NT2/D1 (cell line): Measurements from ENCODE around the gene ITGA5.

Source experiments
- DNase-seq: peaks from one replicate; pipeline ENCODE4 v3.0.0-alpha.2; 2011; ENCODE audit warnings: low read depth, low spot score
- H3K27me3 ChIP-seq: 2 replicates; pipeline ENCODE4 v1.6.0; 2011; ENCODE audit warnings: mild to moderate bottlenecking; ENCODE audit not compliant: insufficient read length, insufficient read depth
- H3K36me3 ChIP-seq: 2 replicates; pipeline ENCODE4 v1.6.1; 2011; ENCODE audit warnings: mild to moderate bottlenecking, low read length, mixed read lengths; ENCODE audit not compliant: insufficient read depth, insufficient read length
- H3K4me1 ChIP-seq: 2 replicates; pipeline ENCODE4 v1.5.1; 2011; ENCODE audit not compliant: insufficient read depth, insufficient read length
- H3K4me3 ChIP-seq: 2 replicates; pipeline ENCODE4 v1.5.1; 2011; ENCODE audit warnings: low read depth; ENCODE audit not compliant: insufficient read length
- H3K9ac ChIP-seq: 2 replicates; pipeline ENCODE4 v1.6.0; 2011; ENCODE audit warnings: low read depth; ENCODE audit not compliant: insufficient read length
- H3K9me3 ChIP-seq: 2 replicates; pipeline ENCODE4 v1.5.1; 2011; ENCODE audit warnings: mild to moderate bottlenecking, low read length; ENCODE audit not compliant: insufficient read depth
- SUZ12 ChIP-seq: IDR thresholded peaks from 2 replicates; pipeline ENCODE4 v1.6.1; 2011; ENCODE audit not compliant: insufficient read length, insufficient read depth; ENCODE audit errors: extremely low read depth
- YY1 ChIP-seq: IDR thresholded peaks from 2 replicates; pipeline ENCODE4 v1.6.1; 2011; ENCODE audit not compliant: insufficient read length, insufficient read depth
- ZNF274 ChIP-seq: IDR thresholded peaks from 2 replicates; pipeline ENCODE4 v1.6.1; 2011; ENCODE audit warnings: mild to moderate bottlenecking, low read depth, low read length

ITGA5 gene

GRCh38 chr12:54352891-54353874 lies 65.9 kb downstream of the ITGA5 start:
- H3K36me3 ChIP-seq = peaks cover 35% of the 10 kb centered on the region
- no peaks in the 10 kb centered on the region for H3K27me3 ChIP-seq
- peak overlapping the region; percentile 38 for H3K9ac ChIP-seq
- no peak for DNase-seq
- TF ChIP-seq YY1 (no peak), SUZ12 (no peak), ZNF274 (no peak)
- H3K9me3 ChIP-seq = no peaks in the 10 kb centered on the region
- H3K4me3 ChIP-seq = no peak overlapping the region
- peaks cover 33% of the 10 kb centered on the region for H3K4me1 ChIP-seq

- TF ChIP-seq YY1 (peak; percentile 7), ZNF274 (no peak), SUZ12 (no peak)
- DNase-seq = peak; percentile 90
- Histone ChIP-seq H3K9ac (peak overlapping the region; percentile 58), H3K36me3 (peaks cover 46% of the 10 kb centered on the region), H3K27me3 (no peaks in the 10 kb centered on the region), H3K9me3 (no peaks in the 10 kb centered on the region), H3K4me3 (peak overlapping the region; percentile 13), H3K4me1 (peaks cover 26% of the 10 kb centered on the region)
These were observed 67.0 kb downstream of the ITGA5 start for GRCh38 chr12:54352022-54352531.

GRCh38 chr12:54351341-54351740 lies 67.7 kb downstream of the ITGA5 start:
- H3K9ac ChIP-seq = no peak overlapping the region
- no peak for TF ChIP-seq YY1
- no peak for TF ChIP-seq SUZ12
- no peak for TF ChIP-seq ZNF274
- peaks cover 23% of the 10 kb centered on the region for H3K4me1 ChIP-seq

GRCh38 chr12:54350743-54351142 lies 68.3 kb downstream of the ITGA5 start:
- Histone ChIP-seq H3K9ac (no peak overlapping the region), H3K4me1 (peaks cover 21% of the 10 kb centered on the region), H3K9me3 (no peaks in the 10 kb centered on the region), H3K36me3 (peaks cover 57% of the 10 kb centered on the region), H3K27me3 (no peaks in the 10 kb centered on the region), H3K4me3 (no peak overlapping the region)
- DNase-seq = no peak
- TF ChIP-seq YY1 = no peak
- TF ChIP-seq SUZ12 = no peak
- TF ChIP-seq ZNF274 = no peak

More at GRCh38 chr12:54351341-54351740, 67.7 kb downstream of the ITGA5 start:
- H3K27me3 ChIP-seq = no peaks in the 10 kb centered on the region
- no peak overlapping the region for H3K4me3 ChIP-seq
- peaks cover 53% of the 10 kb centered on the region for H3K36me3 ChIP-seq
- DNase-seq = no peak
- H3K9me3 ChIP-seq = no peaks in the 10 kb centered on the region

- no peak overlapping the region for H3K9ac ChIP-seq
- H3K4me3 ChIP-seq = no peak overlapping the region
- H3K27me3 ChIP-seq = no peaks in the 10 kb centered on the region
- TF ChIP-seq ZNF274 = no peak
- no peak for TF ChIP-seq YY1
- no peak for TF ChIP-seq SUZ12
- peaks cover 67% of the 10 kb centered on the region for H3K36me3 ChIP-seq
- peaks cover 14% of the 10 kb centered on the region for H3K4me1 ChIP-seq
- no peaks in the 10 kb centered on the region for H3K9me3 ChIP-seq
- DNase-seq = no peak
These were observed 69.4 kb downstream of the ITGA5 start for GRCh38 chr12:54349679-54350078.

GRCh38 chr12:54349036-54349435 lies 70.0 kb downstream of the ITGA5 start:
- Histone ChIP-seq H3K9ac (no peak overlapping the region), H3K9me3 (no peaks in the 10 kb centered on the region), H3K4me1 (peaks cover 14% of the 10 kb centered on the region), H3K27me3 (no peaks in the 10 kb centered on the region), H3K4me3 (no peak overlapping the region), H3K36me3 (peaks cover 69% of the 10 kb centered on the region)
- TF ChIP-seq SUZ12 = no peak
- TF ChIP-seq YY1 = no peak
- no peak for TF ChIP-seq ZNF274
- no peak for DNase-seq
